ENCODE data around the gene CDC42BPA. TPM values are rescaled to one million over a fixed set of nuclear protein-coding genes. Genes with fewer than 3 reads are reported as not detected.

CDC42BPA gene
- total RNA-seq, 1 donor from 2014 or later, result 75.0 TPM

DNA sequence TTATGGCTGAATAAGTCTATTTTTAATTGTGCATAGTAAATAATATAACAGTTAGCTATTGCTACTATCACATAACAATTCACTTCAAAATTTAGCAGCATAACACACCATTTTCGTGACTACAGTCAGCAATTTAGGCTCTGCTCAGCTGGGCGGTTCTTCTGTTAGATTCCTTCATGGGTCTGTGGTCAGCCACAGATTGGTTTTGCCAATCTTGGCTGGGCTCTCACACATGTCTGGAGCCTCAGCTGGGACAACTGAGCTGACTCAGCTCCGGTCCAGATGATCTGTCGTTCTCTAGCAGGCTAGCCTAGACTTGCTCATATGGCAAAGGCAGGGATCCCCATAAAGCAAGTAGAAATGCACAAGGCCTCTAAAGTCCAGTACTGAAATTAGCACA is 15.1 kb upstream of the CDC42BPA start:
- no peak for DNase-seq

DNA sequence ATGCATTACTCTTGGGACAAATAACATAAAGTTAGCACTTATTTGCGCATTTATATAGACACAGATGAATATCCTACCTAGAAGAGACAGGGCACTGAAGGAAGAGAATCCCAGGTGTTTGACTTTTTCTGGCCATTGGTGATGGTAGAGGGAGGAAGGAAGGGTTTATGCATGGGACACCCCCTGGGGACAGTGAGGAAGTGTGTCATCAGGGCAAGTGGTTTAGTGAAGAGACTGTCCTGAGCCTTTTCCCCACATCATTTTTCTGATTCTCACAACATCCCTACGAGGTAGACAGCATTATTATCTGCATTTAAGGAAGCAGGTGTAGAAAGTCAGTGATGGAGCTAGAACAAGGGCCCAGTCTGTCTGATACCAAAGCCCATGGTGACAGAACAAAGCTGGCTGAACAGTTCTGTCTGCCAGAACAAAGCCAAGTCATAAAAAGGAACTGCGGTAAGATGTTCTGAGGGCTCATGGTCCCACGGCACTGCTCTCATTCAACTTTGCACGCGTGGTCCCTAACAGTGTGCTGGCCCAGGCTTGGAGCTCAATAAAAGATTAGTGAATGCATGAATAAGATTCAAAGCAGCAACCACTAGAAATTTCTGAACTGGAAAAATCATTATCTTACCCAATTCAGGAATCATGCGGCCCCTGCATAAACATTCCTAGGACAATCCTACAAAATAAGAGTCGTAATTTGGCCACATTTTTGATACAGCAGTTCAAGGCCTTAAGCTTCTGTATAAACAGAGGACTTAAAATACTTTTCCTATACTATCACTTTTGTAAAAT is 12.2 kb upstream of the CDC42BPA start:
- no peak for DNase-seq

DNA sequence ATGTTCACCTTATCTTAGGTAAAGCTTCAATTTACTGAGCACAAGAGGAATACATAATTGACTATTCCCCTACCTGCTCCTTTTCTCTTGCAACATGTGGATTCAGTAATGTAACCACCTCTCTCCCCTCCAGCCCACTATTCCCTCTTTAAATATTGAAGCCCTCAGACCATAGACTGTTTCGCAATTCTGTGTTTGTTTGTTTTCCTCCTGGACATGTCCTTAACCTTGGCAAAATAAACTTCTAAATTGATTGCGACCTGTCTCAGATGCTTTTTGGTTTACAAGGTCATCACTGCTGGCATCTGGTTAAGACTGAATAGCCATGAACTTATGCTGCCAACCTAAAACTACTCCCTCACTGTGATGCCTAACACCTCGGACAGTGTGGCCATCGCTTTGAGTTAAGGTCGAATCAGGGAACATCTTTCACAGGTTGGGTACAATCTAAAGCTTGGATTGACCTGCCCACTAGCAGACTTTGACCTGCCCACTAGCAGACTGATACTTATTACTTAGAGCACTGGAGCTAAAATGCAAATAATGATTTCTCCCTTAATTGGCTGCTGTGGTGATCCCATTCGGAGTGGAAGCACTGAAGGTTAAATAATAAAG is 10.2 kb upstream of the CDC42BPA start:
- DNase-seq, result no peak

DNA sequence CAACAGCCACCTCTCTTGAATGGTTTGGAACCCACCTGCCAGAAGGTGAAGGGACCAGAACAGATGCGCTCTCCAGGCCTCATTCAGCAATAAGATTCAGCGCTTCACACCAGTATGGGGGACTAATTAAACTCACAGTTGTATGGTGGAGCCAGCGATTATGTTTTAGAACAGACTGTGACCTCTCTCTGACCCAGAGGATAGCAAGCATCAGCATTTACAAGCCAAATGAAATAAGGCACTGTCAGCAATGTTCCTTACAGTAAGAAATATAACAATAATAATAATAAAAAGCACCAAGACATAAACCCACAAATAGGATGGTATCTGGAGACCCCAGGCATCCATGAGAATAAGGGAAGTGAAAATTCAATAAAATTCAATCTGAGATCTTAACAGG is 6.9 kb upstream of the CDC42BPA start:
- DNase-seq, result no peak

DNA sequence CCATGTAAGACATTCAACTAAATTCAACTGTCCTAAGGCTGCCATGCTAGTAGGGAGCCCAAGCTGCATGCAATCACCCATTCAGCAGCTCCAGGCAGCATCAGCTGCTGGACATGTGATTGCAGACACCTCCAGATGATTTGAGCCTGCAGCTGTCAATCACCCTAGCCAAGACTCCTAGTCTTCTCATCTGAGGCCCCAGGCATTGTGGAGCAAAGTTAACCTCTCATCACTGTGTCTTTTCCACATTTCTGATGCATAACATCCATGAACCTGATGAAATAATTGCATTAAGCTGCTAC is 5.6 kb upstream of the CDC42BPA start:
- no peak for DNase-seq

DNA sequence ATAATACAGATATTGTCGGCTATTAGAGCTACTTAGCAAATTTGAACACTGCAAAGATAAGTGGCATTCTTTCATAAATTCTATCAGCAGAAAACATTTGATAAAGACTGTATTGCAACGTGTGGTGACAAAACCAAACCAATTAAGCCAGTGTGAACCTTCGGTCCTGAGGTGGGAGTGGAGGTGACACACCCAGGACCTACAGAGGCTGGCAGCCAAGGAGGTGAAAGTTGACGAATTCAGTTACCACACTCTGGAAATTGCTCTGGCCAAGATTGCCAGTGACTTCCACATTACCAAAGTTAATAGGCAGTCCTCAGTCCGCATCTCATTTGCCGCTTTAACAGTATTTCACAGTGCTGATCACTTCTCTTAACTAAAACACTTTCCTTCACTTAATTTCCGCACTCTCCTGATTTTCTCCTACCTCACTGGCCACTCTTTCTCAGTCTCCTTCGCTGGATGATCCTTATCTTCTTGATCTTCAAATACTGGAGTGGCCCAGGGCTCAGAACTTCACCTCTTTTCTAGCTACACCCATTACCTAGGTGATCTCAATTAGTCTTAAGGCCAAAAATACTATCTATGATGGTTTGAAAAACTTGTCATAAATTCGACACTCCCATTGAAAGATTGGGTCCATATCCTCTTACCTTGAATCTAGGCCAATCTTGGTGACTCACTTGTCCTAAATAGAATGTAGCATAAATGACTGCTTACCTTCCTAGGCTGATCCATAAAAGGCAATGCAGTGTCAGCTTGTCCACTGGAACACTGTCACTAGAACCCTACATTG is 5.1 kb upstream of the CDC42BPA start:
- DNase-seq, result no peak

DNA sequence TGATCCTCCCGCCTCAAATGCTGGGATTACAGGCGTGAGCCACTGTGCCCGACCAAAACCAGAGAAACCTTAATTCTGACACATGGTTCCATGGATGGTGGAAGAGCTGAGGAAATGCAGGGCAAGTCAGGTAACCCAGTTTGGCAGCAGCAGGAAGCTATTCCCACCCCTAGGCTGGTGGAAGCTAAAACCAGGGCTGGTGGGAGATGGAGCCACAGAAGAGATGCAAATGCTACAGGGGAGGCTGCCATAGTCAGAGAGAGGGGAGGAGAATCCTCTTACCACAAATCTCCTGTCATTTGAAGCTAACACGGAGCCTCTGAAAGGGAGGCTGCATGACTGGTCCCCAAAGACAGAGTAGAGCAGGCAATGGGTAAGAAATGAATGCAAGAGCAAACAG is 4.1 kb upstream of the CDC42BPA start:
- no peak for DNase-seq

DNA sequence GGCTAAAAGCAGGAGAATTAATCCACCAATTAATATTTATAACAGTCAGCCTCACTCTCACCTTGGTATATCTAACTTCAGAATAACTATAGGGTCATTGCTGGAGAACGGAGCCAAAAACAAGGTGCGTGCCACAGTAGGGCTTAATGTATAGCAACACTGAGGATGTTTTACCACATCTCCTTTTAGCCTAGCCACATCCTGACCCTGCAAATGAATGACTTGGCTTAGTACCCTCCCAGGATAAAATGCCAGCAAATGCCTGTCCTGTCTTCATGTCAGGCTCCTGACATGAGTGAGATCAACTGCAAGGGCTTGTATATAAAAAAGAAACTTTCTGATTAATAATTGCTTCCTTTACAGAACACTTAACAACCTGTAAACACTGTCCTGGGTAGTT is 2.7 kb upstream of the CDC42BPA start:
- no peak for DNase-seq

DNA sequence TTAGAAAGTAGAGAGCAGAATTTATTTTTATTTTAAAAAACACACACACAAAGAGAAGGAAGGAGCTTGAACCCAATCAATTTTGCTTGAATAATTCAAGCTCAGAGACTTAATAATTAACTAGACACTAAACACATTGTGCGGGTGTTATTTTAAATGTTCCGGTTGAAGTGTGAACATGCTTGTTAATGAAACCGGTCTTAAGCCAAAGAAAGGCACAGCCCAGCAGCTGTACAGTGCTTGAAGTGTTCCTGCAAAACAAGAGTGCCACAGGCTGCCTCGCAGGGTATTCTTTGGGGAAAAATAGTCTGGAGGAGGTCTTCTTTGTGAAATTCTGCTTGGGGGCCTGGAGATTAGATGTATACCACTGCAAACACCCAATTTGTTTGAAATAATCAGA is 2.2 kb upstream of the CDC42BPA start:
- DNase-seq, result no peak

DNA sequence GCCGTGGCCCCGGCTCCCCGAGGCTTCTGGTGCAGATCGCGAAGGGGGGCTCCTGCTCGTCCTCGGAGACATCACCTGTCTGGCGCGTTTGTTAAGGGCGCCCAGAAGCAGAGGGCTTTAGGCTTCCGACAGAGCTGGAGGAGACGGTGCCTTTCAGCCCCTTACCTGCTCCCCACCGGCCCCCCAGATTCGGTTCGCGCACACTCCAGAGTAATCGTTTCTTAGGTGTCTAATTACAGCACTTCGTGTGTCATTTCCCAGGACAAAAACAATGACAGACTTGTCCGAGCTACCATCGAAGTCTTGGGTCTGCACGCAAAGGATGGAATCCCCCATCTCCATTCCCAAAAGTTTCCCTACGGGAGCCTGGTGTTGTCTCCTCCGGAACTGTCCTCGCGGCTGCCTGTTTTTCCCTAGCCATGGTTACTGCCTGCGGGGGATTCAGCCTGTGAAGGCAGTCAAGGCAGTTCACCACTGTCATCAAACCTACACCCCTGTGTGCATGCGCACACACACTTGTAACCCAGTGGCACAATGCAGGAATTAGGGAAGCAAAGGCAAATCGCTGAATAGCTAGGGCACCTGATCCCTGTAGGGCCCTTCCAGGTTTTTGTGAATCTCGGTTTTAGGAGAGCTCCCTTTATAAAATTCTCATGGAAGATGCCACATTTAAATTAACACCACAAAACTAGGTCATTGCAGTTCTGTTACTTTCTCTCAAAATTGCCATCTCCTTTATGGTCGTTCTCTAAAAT is 738 bp upstream of the CDC42BPA start:
- DNase-seq, result peak; percentile 79

DNA sequence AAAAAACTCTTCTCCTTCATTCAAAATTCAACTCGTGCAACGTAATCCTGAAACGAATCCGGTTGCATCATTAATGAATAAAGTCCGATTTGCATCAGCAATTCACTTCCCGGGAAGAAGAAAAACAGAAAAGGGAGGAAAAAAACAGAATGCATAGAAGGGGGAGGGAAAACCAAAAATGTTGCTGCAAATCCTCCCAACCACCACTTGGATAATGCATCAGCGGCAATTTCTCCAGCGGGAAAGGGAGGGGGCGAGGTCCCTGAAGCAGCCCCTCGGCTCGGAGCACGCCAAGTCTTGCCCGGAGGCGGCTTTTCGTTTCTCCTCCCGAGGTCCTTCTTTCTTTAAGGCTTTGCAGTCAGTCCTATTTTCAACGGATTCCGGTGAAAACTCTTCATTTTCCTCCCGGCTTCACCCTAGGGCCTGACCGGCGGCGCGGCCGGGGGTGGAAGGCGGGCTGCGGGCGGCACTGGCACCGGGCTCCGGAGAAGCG is 723 bp downstream of the CDC42BPA start:
- peak; percentile 87 for DNase-seq

DNA sequence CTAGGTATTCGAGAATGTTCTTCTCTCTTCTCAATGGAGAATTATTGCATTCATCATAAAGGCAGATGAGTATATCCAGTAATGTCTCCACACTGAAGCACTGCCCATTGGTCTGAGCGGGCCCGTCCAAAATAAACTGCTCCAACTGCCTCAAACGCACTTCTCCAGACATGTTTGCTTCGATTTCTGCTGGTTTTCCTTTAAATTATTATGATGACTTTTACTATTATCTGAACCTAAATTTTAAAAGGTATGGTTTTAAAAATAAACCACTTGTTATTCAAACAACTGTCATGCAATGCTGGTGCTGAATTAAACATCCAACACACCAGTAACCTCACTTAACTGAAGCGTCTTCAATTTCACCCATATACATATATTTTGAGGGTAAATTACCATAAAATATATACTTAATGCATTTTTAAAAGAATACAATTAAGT is 1.3 kb downstream of the CDC42BPA start:
- peak; percentile 51 for DNase-seq

DNA sequence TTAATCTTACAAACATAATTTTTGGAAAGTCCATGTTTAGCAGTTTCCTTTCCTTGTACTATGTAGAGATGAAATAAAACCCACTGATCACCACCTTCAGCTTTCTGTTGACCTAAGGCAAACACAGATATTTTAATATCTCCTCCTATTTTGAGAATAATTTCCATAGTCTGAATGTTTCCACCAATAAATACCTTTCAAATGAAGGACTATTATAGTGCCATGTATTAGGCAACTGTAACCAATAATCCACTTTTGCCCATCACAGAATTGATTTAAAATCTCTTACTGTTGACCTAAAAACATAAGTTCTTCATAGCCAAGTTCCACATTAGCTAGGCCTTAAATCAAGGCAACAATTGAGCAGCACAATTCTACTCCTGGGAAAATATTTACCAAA is 1.8 kb downstream of the CDC42BPA start:
- DNase-seq, result no peak

DNA sequence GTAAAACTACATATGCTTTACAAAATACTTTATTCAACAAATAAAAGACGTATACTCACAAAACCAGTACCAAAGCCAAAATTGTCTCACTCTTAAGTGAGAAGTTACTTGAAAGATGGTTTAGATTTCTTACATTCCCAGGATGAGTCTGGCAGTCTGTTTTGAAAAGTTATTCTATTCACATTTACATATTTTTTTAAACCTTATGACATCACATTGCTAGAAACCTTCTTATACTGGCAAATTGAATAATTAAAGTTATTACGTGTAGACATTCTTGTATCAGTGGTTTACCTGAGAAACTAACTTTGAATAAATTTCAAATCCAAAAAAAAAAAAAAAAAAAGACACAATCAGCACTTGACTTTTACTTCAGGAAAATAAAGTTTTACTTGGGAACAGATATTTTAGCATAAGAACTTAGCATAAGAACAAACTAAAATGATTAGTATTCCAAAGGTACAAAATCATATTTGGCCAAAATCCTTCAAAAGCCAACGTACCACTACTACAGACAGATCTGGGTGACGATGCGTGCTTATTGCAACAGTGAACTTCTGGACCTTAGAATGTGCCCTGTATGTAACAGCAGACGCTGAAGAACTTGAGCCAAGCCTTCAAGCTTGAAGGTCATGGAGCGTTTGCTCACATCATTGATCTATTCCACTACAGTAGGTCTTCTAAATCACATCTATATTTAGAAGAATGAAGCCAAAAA is 2.5 kb downstream of the CDC42BPA start:
- peak; percentile 63 for DNase-seq

DNA sequence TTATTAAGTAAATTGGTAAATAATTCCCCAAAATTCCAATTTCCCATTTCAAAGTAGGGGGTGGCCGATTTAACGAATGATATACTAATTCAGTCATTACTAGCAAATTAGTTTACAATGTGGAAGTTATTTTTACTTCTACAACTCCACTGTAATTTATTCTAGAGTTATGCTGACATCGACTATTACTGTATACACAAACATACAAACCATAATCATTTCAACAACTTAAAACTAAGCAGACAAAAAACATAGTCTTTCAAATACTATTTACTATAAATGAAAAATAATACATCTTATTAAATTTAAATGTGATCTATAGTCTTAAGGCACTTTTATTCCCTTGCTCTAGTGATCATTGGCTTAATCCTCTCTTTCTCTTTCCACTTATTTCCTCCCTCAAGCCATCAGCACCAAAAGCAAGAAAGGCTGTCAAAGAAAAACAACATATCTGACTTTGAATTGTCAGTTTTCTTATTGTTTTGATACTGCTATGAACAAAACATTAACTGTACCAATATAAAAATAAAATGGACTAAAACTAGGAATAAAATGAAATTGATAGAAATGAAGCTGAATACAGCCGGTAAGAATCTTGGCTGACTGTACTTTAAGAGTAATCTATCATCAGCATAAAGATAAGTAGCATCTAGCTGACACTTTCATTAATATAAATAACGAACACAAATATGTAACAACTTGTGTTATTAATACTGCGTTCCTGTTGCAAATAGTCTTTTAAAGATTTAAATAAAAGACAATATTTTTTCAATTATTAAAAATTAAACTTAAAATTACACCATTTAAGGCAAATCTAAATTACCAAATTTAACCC is 4.1 kb downstream of the CDC42BPA start:
- peak; percentile 6 for DNase-seq

DNA sequence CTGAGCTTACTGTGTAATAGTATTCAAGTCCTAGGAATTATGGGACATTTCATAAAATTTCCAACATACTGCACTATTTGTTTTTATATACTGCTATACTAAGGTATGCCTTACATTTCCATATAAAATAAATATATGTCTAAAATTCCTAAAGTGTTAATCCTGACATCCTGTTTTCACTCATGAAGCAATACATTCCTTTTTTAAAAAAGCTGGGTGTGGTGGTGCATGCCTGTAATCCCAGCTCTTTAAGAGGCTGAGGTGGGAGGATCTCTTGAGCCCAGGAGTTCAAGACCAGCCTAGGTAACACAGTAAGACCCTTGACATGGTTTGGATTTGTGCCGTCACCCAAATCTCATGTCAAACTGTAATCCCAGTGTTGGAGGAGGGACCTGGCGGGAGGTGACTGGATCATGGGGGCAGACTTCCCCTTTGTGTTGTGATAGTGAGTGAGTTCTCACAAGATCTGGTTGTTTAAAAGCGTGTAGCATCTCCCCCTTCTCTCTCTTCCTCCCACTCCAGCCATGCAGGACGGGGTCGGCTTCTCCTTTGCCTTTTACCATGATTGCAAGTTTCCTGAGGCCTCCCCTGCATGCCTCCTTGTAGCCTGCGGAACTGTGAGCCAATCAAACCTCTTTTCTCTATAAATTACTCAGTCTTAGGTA is 5.8 kb downstream of the CDC42BPA start:
- DNase-seq, result no peak

DNA sequence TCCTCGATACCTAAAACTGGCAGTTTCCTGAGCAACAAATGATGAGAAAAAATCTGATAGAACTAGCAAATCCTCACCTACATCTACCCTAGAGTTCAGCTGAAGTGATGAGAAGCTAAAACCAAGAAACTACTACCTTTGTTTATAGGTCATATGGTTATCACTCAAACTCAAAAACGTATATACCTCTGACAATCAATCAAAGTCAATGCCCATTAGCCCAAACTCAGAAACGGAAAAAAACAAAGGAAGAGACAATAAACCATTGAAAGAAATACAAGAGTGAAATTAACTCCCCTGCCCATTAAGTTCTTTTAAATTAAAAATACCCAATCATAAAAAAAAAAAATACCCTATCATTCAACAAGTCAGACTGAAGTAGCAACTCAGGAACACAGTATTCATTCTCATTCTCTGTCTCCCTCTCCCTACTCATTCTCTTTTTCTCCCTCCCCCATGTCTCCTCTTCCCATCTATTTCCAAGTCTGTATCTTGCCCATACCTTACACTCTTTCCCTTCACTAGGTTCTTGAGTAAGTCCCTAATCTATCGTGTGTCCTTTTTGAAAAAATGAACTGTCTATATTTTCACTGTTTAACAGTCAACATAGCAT is 6.8 kb downstream of the CDC42BPA start:
- no peak for DNase-seq

DNA sequence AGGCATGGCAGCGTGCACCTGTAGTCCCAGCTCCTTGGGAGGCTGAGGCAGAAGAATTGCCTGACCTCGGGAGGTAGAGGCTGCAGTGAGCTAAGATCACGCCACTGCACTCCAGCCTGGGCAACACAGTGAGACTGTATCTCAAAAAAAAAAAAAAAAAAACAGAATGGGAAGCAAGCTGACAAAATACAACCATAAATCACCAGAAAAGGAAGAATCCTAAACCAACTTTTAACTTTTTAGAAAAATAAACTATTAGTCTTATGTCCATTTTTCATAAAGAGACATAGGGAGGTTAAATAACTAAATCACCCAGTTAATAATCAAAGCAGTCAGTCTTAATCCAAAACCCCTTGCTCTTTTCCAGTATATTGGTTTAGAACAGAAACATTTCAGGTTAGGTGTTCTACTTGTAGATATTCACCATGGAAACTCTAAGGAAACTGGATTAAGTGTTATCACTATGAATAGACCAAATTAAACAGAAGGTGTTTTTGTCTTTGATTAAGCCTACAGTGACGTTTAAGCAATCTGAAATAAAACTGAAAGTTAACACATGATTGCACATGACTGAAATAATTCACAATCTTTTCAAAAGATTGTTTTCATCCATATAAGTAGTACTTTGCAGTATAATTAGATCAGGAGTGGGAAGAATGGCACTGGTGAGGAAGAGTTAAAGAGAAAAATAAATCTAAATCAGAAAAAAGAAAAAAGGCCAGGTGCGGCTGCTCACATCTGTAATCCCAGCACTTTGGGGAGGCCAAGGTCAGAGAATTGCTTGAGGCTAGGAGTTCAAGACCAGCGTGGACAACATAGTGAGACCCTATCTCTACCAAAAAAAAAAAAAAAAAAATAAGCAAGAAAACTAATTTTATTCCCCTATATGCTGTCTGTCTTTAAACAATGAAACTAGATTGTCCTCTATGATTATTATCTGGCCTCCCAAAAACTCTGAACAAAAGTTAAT is 9.6 kb downstream of the CDC42BPA start:
- DNase-seq, result no peak

DNA sequence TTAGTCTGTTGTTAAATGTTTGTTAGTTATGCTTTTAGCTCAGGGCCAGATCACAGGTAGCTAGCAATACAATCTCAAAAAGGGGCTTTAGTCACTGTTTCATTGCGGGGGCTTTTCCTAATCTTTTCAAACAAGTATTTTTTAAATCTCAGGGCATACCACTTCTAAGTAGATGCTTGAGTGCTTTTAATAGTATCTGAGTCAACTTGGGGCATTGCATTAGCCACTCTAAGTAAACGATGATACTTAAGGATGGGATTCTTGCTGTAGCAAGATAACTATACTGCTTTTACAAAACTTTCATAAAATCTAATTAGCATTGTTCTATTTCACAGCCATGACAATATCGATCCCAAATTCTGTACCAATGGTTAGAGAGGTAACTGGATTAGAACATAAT is 11.6 kb downstream of the CDC42BPA start:
- no peak for DNase-seq

Data from tongue (tissue), 2 donors.